Middle frontal gyrus (tissue), 1 donor: ENCODE data around the gene FAM120B.

Source experiments
- DNase-seq: peaks from one replicate; pipeline ENCODE4 v3.0.0-alpha.2; 2015; ENCODE audit warnings: low spot score; ENCODE audit errors: extremely low spot score

The FAM120B gene

DNA sequence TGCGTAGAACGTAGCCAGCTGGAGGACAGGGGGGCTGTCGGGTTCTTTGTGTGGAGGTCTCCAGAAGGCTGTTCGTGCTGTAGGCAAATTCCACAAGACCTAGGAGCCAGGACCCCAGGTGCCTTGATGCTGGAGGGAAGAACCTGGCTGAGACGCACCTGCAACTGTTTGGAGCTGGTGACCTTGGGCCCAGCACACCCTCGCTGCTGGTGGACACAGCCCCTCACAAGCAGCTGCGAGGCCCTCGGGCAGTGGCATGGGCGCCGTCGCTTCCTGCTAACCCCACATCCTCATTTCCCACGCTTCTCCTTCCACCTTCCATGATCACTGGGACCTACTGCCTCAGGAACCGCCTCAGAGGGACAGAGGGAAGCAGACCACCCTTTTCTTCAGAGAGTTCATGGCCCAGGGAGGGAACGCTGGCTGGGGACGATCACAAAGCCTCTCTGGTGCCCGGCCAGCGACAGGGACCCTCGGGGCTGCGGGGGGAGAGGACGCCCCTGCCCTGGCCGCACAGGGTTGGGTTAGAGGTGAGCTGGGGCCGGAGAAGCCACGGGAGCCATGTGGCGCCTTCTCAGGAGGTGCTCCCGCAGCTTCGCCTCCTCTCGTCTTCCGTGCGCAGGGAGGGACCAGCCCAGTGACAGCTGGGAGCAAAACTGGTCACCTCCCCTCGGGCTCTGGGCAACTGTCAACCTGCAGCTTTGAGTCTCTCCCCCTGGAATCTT, 34.1 kb upstream of the FAM120B start:
- DNase-seq, result no peak

GRCh38 chr6:170273191-170273590, 33.4 kb upstream of the FAM120B start:
- no peak for DNase-seq

DNA sequence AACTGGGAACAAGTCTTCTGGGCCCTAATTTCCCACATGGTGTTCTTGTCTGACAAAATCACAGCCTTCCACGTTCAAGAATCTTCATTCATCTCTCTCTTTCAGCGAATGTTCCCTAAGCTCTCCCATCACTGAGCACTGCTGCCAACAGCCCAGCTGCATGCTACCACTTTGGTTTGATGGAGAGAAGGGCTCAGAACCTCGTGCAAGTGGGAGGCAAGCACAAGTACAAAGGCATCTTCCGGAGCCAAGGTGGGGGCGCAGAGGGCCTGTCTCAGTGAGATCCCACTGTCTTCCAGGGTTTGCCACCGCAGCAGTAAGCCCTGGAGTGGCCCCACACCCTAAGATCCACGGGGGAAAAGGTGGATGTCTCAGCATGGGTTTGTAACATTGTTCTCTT, 32.9 kb upstream of the FAM120B start:
- DNase-seq, result no peak

GRCh38 chr6:170274713-170275560, 31.6 kb upstream of the FAM120B start:
- DNase-seq, result no peak

- no peak for DNase-seq
Measured at GRCh38 chr6:170276369-170277057, 30.0 kb upstream of the FAM120B start.

DNA sequence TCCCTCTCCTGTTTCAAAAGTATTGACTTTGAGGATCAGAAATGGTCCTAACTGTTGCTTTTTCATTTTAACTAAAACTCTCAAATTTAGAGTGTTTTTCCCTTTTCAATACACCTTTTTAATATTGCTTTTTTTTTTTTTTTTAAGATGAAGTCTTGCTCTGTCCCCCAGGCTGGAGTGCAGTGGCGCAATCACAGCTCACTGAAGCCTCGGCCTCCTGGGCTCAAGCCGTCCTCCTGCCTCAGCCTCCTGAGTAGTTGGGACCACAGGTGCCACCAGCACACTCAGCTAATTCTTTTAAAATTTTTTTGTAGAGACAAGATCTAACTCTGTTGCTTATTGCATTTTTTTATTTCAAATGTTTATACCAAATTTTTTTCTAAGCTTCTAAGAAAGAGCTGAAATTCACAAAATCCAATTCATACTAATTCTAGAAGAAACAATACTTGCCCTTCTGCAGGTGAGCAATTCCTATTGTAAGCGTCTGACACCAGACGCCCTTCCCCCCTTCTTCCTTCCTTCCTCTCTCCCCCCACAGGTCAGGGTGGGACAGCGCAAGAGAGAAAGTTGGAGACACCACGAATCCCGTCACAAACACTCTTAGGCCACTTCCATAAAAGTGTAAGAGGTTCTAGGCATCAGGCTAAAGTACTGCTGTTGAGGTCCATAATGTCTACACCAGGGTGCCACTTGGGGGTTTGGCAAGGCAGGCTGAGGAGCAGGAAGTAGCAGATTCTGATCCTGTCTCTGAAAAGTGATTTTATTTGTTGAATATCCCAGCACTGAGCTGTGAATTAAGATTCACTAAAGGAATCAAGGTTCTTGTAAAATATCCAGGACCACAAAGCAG, 28.4 kb upstream of the FAM120B start:
- no peak for DNase-seq

GRCh38 chr6:170278743-170279094, 27.8 kb upstream of the FAM120B start:
- DNase-seq, result no peak

GRCh38 chr6:170279426-170279825, 27.1 kb upstream of the FAM120B start:
- no peak for DNase-seq

- no peak for DNase-seq
Measured at GRCh38 chr6:170279977-170280688, 26.4 kb upstream of the FAM120B start.

DNA sequence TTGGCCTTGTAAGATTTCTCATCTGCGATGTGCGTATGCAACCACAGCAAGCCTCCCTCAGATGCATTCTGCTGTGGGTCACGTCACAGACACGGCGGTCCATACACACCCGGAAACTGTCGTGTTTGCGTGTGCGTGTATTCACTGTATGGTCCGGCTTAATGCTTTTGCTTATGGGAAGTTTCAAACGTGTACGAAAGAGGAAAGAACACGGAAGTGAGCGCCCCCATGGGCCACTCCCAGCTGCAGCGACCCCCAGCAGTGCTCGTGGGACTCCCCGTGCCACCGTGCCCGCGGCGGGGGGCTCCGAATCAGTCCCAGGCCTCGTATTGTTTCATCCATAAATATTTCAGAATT, 25.9 kb upstream of the FAM120B start:
- DNase-seq, result no peak

DNA sequence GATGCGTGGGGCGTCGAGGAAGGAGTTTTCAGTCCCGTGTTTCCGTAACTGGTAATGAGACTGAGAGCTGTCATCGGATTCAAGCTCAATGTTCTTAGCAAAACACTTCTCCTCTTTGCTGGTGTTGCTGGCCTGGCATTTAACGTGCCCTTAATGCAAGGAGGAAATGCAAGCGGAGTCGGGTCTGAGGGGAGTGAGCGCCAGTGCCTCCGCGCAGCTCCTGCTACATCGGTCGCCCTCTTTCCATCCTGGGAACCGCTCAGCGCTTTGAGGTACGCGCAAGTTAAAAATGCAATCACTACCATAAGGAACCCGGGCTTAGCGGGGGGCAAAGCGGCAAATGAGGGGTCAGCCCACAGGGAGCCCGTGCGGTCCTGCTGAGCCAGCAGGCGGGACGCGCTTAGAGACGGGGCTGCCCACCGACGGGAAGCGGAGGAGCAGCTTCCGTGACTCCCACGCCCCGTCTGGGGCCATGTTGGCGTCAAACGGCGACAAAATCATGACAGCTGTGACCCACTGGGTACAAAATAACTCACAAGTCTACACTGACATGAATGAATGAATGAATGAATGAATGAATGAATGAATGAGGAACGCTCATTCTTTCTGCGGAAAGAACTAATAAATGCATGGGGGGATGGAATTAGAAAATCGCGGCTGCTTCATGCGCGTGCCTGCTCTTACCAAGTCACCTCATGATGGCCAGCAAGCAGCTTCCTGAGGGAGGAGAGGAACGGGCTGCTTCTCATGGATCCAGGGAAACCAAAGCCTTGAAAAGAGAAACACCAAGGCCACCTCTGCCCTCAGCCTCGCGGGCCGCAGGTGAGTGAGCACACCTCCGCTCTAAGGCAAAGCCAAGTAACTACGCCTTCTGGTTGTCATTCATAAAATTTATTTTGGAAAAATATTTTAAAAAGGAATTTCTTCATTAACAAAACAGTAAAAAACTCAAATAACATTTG, 24.9 kb upstream of the FAM120B start:
- DNase-seq, result no peak

DNA sequence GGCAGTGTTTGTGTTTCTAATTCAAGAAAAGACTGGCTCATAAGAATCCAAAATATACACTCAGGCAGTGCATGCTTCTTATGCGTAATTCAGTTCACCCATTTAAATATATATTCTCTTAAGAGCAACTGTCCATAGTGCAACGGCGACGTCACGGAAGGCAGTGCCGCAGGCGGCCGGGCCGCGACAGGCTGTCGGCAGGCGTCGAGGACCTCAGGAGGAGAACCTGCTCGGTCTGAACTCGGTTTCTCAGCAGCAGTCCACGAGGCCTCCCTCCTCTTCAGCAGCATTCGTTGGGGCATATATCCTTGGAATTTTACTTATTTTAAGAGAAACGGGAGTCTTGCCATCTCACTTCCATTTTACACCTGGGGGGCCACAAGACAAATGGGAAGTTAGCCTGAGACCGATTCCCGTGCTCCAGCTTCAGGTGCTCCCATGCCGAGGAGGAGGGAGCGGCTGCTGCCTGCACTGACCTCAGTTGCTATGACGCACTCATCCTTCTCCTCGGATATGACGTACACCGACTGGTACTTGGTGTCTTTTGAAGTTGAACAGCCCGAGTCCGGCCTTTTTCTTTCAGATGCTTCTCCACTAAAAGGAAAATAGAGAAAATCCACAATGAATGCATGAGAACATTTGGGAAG, 23.9 kb upstream of the FAM120B start:
- no peak for DNase-seq

DNA sequence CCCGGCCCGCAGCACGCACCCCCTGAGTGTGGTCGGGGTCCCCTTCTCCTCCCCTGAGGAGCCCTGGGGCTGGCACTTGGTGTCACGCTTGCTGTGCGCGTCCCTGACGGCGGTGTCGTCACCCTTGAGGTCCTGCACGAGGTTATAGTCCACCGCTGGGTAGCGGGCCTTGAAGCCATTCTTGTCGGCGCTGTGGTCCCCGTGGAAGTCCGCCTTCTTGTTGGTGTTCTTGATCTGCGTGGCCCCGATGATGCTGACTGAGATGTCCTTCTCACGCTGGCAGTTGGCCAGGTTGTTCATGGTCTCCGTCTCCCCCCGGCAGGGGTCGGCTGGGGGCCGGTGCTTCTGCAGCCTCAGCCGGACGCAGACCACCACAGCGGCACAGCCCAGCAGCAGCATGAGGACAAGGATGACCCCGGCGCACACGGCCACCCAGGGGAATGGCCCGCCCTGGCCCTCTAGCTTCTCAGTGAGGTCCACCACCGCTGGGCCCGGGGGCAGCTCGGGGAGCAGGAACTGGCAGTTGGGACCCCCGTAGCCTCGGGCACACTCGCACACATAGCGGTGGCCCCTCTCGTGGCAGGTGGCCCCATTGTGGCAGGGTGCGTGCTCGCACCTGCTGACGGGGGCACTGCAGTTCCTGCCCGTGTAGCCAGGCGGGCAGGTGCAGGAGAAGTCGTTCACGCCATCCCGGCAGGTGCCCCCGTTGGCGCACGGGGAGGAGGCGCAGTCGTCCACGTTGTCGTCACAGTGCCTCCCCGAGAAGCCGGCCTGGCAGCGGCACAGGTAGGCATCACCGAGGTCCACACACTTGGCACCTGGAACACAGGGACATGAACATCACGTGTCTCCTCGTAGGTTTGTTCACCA, 23.1 kb upstream of the FAM120B start:
- no peak for DNase-seq

GRCh38 chr6:170284126-170284773, 22.3 kb upstream of the FAM120B start:
- DNase-seq, result no peak

DNA sequence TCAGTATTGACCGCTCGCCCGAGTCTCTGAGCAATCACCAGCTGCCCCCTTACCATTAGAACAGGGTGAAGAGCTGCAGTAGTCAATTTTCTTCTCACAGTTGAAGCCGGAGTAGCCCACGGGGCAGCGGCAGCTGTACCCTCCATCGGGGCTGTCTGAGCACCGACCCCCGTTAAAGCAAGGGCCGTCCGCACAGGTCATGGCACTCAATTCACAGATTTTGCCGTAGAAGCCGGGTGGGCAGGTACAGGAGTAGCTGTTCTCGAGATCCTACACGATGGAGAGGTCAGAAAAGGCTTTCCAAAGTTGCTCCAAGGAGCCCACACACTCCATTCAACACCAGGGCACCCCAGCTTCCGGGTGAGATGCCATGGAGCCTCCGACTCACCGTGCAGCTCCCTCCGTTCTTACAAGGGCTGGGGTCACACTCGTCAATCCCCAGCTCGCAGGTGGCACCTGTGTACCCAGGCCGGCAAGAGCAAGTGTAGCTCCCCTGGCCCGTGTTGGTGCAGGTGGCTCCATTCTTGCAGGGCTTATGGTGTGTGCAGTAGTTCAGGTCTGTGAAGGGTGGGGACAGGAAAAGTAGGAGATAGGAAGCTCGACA, 21.6 kb upstream of the FAM120B start:
- DNase-seq, result no peak

- DNase-seq, result no peak
Measured at GRCh38 chr6:170285482-170285881, 21.1 kb upstream of the FAM120B start.

- DNase-seq, result no peak
Measured at GRCh38 chr6:170286246-170286933, 20.2 kb upstream of the FAM120B start.
